Natural killer cell (primary cell): ENCODE results near the gene MYBPH. TPM values are rescaled to one million over a fixed set of nuclear protein-coding genes. Genes with fewer than 3 reads are reported as not detected.

Source experiments
- ATAC-seq, 3 donors: fragments of 150-1000 bp in 2 of 3; fragments of 200-7000 bp in 1 of 3; cut with Tn5 transposase; 1 replicate in 1 of 3; 2 replicates in 2 of 3; pipeline ENCODE4 v1.10.0; 2021; ENCODE audit warnings: mild to moderate bottlenecking in 2 of 3, moderate library complexity in 2 of 3
- DNase-seq, 2 donors: peaks; one replicate each; pipeline versions ENCODE4 v3.0.0 to v3.0.0-alpha.2; 2013 to 2021; ENCODE audit warnings: mixed read lengths in 1 of 2
- H3K27ac ChIP-seq: one replicate; pipeline ENCODE4 v1.5.1; 2013; ENCODE audit warnings: mild to moderate bottlenecking, low read length
- H3K27me3 ChIP-seq: one replicate; pipeline ENCODE4 v1.6.1; 2013; ENCODE audit warnings: low read length; ENCODE audit not compliant: control insufficient read depth, insufficient read depth
- H3K36me3 ChIP-seq: one replicate; pipeline ENCODE4 v1.6.1; 2013; ENCODE audit warnings: low read length; ENCODE audit not compliant: control insufficient read depth, insufficient read depth
- H3K4me1 ChIP-seq: one replicate; pipeline ENCODE4 v1.6.1; 2013; ENCODE audit warnings: low read length; ENCODE audit not compliant: control insufficient read depth, insufficient read depth
- H3K4me3 ChIP-seq: one replicate; pipeline ENCODE4 v1.5.1; 2013; ENCODE audit warnings: low read length
- H3K9me3 ChIP-seq: one replicate; pipeline ENCODE4 v1.6.1; 2013; ENCODE audit warnings: low read length; ENCODE audit not compliant: control insufficient read depth, insufficient read depth
- H3K27ac Mint-ChIP-seq, 2 donors: one replicate each; pipeline ENCODE4 v1.8.0; 2022; ENCODE audit warnings: mild to moderate bottlenecking in 2 of 2, mixed read lengths in 2 of 2, moderate library complexity in 1 of 2
- H3K27me3 Mint-ChIP-seq, 2 donors: one replicate each; pipeline ENCODE4 v1.8.0; 2022; ENCODE audit warnings: low read depth in 2 of 2, mixed read lengths in 2 of 2
- H3K36me3 Mint-ChIP-seq: one replicate; pipeline ENCODE4 v1.8.0; 2022; ENCODE audit warnings: mixed read lengths
- H3K4me1 Mint-ChIP-seq, 2 donors: one replicate each; pipeline ENCODE4 v1.8.0; 2022; ENCODE audit warnings: mixed read lengths in 2 of 2
- H3K4me3 Mint-ChIP-seq: one replicate; pipeline ENCODE4 v1.8.0; 2022; ENCODE audit warnings: mild to moderate bottlenecking, moderate library complexity, mixed read lengths
- H3K9me3 Mint-ChIP-seq, 2 donors: one replicate each; pipeline ENCODE4 v1.8.0; 2022; ENCODE audit warnings: mixed read lengths in 2 of 2
- WGBS: methylation state at CpG from one replicate; pipeline ENCODE4 v1.1.7; 2013; ENCODE audit warnings: missing lambda C conversion rate; ENCODE audit not compliant: insufficient coverage; 5-methylcytosine and 5-hydroxymethylcytosine counted together
- intact Hi-C: fragments of 100-400 bp; cut with micrococcal nuclease; formaldehyde crosslinking; loops from one replicate; pipeline ENCODE4 v1.14.2; 2022
- total RNA-seq, 4 donors: library from RNA; stranded (reverse); fragments of 120-200 nt in 1 of 4; gene quantifications; one replicate each; pipeline versions ENCODE4 v1.2.3 to v1.2.4, GENCODE V29; 2013 to 2022
- TF ChIP-seq, protein P1 (sequence below): fragments of 200-600 bp; IDR thresholded peaks from one replicate; pipeline ENCODE4 v1.8.0; 2022; ENCODE audit warnings: antibody characterized with exemption

The MYBPH gene
- total RNA-seq, 3 donors from 2014 or later (not counting 1 experiment from before 2014, with no cell fraction given), result not detected

DNA sequence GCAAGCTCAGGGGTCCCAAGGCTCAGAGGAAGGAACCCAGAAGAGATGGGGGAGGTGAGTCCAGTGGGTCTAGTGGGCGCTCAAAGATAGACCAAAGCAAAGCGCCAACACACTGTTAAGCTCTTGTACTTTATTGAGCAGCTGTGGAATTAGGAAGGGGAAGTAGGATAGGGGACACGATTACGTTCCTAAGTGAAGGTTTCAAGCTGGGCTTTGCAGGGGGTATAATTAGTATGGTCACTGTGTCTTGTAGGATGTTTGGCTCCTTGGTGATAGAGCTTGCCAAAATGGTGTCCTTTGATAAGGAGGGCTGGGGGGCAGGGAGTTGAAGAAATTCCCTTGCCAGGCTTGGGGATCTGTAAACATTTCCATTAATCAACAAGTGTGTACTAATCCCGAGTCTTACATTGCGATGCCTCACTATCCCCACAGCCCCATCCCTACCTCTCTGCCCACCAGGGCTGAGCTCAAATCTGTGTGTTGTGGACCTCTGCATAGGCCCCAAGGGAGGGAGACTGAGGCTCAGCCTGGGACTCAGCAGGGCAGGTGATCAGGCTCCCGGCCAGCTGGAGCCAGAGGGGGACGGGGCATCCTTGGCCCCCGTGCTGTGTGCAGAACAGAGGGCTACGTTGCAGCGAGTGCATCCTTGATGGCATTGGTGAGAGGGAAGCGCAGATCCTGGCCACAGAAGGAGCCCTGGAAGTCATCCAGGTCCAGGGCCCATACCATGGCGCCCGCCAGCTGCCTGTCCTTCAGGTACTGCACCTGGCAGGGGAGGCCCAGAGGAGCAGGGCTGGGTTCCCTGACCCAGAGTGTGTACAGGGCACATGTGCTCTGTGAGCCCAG is 3.4 kb upstream of the MYBPH start:
- Histone ChIP-seq H3K4me3 (no peak overlapping the region), H3K27ac (no peak overlapping the region), H3K4me1 (peaks cover 6% of the 10 kb centered on the region), H3K9me3 (no peaks in the 10 kb centered on the region), H3K36me3 (no peaks in the 10 kb centered on the region), H3K27me3 (no peaks in the 10 kb centered on the region)
- Mint-ChIP-seq H3K36me3 (no peaks in the 10 kb centered on the region), H3K27me3 (no peaks in the 10 kb centered on the region), H3K4me1 (no peaks in the 10 kb centered on the region), H3K27ac (no peak overlapping the region), H3K9me3 (no peaks in the 10 kb centered on the region), H3K4me3 (no peak overlapping the region)
- no peak for DNase-seq
- intact Hi-C loops, result no loop called here
- TF ChIP-seq, protein P1, sequence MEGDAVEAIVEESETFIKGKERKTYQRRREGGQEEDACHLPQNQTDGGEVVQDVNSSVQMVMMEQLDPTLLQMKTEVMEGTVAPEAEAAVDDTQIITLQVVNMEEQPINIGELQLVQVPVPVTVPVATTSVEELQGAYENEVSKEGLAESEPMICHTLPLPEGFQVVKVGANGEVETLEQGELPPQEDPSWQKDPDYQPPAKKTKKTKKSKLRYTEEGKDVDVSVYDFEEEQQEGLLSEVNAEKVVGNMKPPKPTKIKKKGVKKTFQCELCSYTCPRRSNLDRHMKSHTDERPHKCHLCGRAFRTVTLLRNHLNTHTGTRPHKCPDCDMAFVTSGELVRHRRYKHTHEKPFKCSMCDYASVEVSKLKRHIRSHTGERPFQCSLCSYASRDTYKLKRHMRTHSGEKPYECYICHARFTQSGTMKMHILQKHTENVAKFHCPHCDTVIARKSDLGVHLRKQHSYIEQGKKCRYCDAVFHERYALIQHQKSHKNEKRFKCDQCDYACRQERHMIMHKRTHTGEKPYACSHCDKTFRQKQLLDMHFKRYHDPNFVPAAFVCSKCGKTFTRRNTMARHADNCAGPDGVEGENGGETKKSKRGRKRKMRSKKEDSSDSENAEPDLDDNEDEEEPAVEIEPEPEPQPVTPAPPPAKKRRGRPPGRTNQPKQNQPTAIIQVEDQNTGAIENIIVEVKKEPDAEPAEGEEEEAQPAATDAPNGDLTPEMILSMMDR, result no peak
- ATAC-seq, result no peak
- WGBS, result 86% methylated on average over 14 of the region's 14 CpGs

DNA sequence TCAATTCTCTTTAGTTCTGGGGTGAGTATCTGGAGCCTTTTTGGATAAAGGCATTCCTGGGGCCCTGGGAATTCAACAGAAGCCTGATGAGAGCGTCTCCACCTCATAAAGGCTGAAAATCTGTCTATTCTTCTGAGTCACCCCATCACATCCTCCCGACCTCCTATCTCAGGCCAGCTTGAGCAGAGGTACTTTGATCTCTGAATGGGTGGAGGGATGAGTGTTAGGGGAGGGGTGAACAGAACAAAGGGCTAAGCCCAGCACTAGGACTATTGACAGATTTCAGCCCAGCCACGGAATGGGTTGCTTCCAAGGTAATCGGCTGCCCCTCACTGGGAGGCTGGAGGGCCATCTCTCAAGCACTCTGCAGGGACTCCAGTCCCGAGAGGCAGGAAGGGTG is 2.5 kb upstream of the MYBPH start:
- Mint-ChIP-seq H3K27ac (no peak overlapping the region), H3K36me3 (no peaks in the 10 kb centered on the region), H3K9me3 (no peaks in the 10 kb centered on the region), H3K4me1 (no peaks in the 10 kb centered on the region), H3K27me3 (no peaks in the 10 kb centered on the region), H3K4me3 (no peak overlapping the region)
- no peaks in the 10 kb centered on the region for H3K27me3 ChIP-seq
- H3K4me3 ChIP-seq, result no peak overlapping the region
- DNase-seq (no peak), ATAC-seq (no peak)
- H3K4me1 ChIP-seq, result peaks cover 6% of the 10 kb centered on the region
- TF ChIP-seq, protein P1, result no peak
- no peaks in the 10 kb centered on the region for H3K9me3 ChIP-seq
- no peak overlapping the region for H3K27ac ChIP-seq
- intact Hi-C loops, result no loop called here
- 77% methylated on average over 4 of the region's 5 CpGs for WGBS
- no peaks in the 10 kb centered on the region for H3K36me3 ChIP-seq

DNA sequence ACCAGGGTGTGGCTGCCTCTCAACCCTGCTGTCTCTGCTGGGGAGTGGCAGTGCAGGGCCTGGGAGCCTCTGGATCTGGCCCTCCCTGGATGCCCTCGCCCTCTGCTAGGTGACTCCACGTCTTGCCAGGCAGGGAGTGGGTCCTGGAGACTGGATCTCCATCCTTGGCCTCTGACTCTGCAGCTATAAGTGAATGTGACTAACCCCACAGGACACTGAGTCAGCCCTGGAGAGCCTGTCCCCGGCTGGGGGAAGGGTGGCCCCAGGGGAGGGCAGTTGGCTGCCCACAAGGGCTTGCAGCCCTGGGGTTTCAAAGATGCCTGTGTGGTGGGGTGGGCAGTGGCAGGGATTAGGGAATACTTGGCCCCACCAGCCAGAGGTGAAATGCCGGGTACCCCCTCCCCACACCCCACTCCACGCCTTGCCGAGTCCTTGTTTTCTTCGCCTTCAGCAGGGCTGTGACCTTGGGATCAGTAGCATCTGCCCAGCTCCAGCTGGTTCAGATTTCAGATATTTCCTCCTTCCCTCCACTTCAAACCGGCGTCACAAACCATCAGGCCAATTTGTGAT is 1.9 kb upstream of the MYBPH start:
- Mint-ChIP-seq H3K4me1 (no peaks in the 10 kb centered on the region), H3K27me3 (no peaks in the 10 kb centered on the region), H3K9me3 (no peaks in the 10 kb centered on the region), H3K4me3 (no peak overlapping the region), H3K36me3 (no peaks in the 10 kb centered on the region), H3K27ac (no peak overlapping the region)
- DNase-seq (no peak), ATAC-seq (no peak)
- intact Hi-C loops, result no loop called here
- no peaks in the 10 kb centered on the region for H3K27me3 ChIP-seq
- H3K36me3 ChIP-seq, result no peaks in the 10 kb centered on the region
- H3K4me3 ChIP-seq, result no peak overlapping the region
- peaks cover 6% of the 10 kb centered on the region for H3K4me1 ChIP-seq
- H3K9me3 ChIP-seq, result no peaks in the 10 kb centered on the region
- TF ChIP-seq, protein P1, result no peak
- H3K27ac ChIP-seq, result no peak overlapping the region
- WGBS, result 84% methylated on average over 9 of the region's 9 CpGs
